Large intestine (tissue), 3 donors: ENCODE measurements around the gene COX4I1. TPM values are rescaled to one million over a fixed set of nuclear protein-coding genes. Genes with fewer than 3 reads are reported as not detected.

Experiments used
- DNase-seq, 2 donors: peaks; one replicate each; pipeline versions ENCODE4 v3.0.0 to v3.0.0-alpha.2; 2013
- H3K27ac ChIP-seq: one replicate; pipeline ENCODE4 v1.5.1; 2013; ENCODE audit warnings: low read length
- H3K27me3 ChIP-seq: 2 replicates; pipeline ENCODE4 v1.6.1; 2013; ENCODE audit warnings: low read length; ENCODE audit not compliant: control insufficient read depth, insufficient read depth
- H3K36me3 ChIP-seq: 2 replicates; pipeline ENCODE4 v1.6.1; 2013; ENCODE audit warnings: low read length; ENCODE audit not compliant: control insufficient read depth, insufficient read depth
- H3K4me1 ChIP-seq: one replicate; pipeline ENCODE4 v1.6.1; 2013; ENCODE audit warnings: low read length; ENCODE audit not compliant: control insufficient read depth, insufficient read depth
- H3K4me3 ChIP-seq: one replicate; pipeline ENCODE4 v1.5.1; 2013; ENCODE audit warnings: low read length
- H3K9me3 ChIP-seq: one replicate; pipeline ENCODE4 v1.6.1; 2013; ENCODE audit warnings: mild to moderate bottlenecking, low read depth, low read length, moderate library complexity; ENCODE audit not compliant: control insufficient read depth
- WGBS: methylation state at CpG from one replicate; pipeline ENCODE4 v1.1.5; 2013; ENCODE audit warnings: low lambda C conversion rate; ENCODE audit not compliant: insufficient coverage; 5-methylcytosine and 5-hydroxymethylcytosine counted together
- polyA plus RNA-seq: library from polyadenylated mRNA; unstranded; fragments of 120-200 nt; gene quantifications from one replicate; pipeline ENCODE4 v1.2.1, GENCODE V29; 2013

Gene COX4I1
- polyA plus RNA-seq, 1 donor: 492 TPM

DNA sequence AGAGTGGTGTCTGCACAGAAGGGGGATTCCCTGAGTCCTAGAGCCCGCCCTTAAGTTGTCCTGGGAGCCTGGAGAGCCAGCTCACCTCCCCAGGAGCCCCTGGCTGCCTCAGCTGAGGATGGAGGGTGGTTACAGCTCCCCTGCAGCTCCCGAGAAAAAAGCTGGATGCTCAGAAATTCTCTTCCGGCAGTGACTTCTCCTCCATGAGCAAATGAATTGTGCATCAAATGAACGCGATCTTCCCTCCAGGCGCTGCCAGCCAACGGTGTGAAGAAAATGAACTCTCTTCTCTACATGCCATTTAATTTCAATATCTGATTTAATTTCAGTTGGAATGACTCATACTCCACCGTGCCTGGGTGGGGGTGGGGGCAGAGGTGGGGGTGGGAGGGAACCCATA lies 34.3 kb upstream of the COX4I1 start:
- no CpG with 5 or more reads among the region's 8 CpGs for WGBS
- H3K4me3 ChIP-seq: no peak overlapping the region
- H3K36me3 ChIP-seq: no peaks in the 10 kb centered on the region
- no peak overlapping the region for H3K27ac ChIP-seq
- H3K9me3 ChIP-seq: no peaks in the 10 kb centered on the region
- DNase-seq: no peak
- no peaks in the 10 kb centered on the region for H3K4me1 ChIP-seq
- H3K27me3 ChIP-seq: peaks cover 19% of the 10 kb centered on the region

DNA sequence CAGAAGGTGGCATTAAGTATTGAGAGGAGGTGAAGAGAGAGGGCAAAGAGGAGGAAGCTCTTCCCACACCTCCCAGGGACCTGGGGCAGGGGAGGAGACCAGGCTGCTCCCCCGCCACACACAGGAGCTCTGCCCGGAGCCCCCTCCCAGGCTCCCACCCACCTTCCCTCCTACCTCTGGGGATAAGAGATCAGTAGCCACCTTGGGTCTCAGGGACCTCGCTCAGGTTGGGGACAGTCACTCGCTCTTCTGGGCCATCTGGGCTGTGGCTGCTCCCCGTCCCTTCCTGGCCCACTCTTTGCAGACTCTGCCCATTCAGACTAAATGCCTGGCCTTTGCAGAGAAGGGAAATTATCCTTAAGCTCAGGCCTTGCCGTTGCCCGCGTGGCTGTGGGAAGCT lies 33.7 kb upstream of the COX4I1 start:
- Histone ChIP-seq H3K27me3 (peaks cover 19% of the 10 kb centered on the region), H3K36me3 (no peaks in the 10 kb centered on the region), H3K27ac (no peak overlapping the region), H3K4me3 (no peak overlapping the region), H3K9me3 (no peaks in the 10 kb centered on the region), H3K4me1 (no peaks in the 10 kb centered on the region)
- no CpG with 5 or more reads among the region's 8 CpGs for WGBS
- DNase-seq: no peak

DNA sequence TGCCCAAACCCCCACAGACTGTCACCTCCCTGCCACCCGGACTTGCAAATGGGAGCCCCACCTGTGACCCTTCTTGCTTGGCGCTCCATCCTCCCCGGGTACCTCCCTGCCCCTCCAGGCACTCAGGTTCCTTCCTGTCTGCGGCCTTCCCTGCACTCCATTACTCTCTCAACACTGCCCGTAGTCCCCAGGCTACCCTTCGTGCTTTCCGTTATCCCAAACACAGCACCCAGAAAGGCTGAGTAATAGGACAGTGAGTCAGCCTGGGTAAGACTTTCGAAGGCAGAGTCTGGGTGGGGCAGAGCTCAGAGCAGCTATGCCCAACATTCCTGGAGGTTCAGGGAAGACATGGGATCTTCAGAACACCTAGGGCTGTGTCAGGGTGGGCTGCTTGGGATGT lies 32.0 kb upstream of the COX4I1 start:
- Histone ChIP-seq H3K4me1 (no peaks in the 10 kb centered on the region), H3K4me3 (no peak overlapping the region), H3K27me3 (peaks cover 19% of the 10 kb centered on the region), H3K27ac (no peak overlapping the region), H3K9me3 (no peaks in the 10 kb centered on the region), H3K36me3 (no peaks in the 10 kb centered on the region)
- no peak for DNase-seq
- WGBS: 20% methylated on average over 1 of the region's 8 CpGs

DNA sequence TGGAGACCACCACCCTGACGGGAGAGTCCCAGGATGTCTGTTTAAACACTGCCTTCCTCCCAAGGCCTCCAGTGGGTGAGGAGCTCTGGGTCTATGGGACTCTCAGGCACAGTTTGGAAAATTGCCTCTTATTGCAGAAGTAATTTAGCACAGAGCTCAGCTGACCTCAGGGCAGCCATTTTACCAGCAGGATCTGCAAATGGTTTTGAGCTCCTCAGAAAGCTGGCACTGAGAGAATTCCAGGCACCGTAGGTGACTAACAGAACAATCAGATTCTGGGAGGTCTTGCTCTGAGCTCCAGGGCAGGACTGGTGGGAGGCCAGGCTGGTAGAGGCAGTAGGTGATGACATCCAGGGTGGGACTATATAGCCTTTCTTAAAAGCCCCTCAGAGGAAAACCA lies 31.3 kb upstream of the COX4I1 start:
- H3K27ac ChIP-seq: no peak overlapping the region
- H3K9me3 ChIP-seq: no peaks in the 10 kb centered on the region
- H3K4me3 ChIP-seq: no peak overlapping the region
- no peaks in the 10 kb centered on the region for H3K36me3 ChIP-seq
- H3K4me1 ChIP-seq: no peaks in the 10 kb centered on the region
- no CpG with 5 or more reads among the region's 2 CpGs for WGBS
- no peak for DNase-seq
- H3K27me3 ChIP-seq: peaks cover 14% of the 10 kb centered on the region

DNA sequence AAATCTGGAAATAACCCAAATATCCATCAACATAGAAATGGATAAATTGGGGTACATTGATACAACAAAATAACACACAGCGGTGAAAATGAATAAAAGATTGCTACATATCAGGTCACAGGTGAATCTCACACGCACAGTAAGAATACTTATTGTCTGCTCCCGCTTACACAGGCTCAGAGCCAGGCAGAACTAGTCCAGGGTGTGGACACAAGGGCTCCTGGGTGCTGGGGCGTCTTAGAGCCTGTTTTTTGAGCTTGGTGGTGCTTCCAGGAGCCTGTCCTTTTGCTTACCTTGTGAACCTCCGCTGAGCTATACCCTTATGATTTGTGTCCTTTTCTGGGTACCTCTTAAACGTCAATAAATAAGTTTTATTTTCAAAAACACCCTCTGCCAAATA lies 28.8 kb upstream of the COX4I1 start:
- Histone ChIP-seq H3K27ac (no peak overlapping the region), H3K4me3 (no peak overlapping the region), H3K4me1 (no peaks in the 10 kb centered on the region), H3K27me3 (peaks cover 6% of the 10 kb centered on the region), H3K9me3 (no peaks in the 10 kb centered on the region), H3K36me3 (no peaks in the 10 kb centered on the region)
- DNase-seq: no peak
- 94% methylated on average over 5 of the region's 6 CpGs for WGBS

DNA sequence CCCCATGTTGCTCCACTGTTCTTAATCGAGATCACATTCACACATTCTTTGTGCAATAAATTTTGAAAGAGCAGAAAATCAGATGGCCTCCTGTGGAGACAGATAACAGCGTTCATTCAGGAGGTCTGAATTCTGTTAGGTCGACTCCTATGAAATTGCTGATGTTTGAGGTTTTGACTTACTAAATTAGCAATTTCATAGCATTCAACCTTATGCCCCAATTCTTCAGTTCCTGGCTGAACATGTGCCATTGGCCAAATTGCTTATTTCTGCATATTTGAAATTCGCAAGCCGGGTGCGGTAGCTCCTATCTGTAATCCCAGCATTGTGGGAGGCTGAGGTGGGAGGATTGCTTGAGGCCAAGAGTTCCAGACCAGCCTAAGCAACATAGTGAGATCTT lies 26.5 kb upstream of the COX4I1 start:
- no CpG with 5 or more reads among the region's 6 CpGs for WGBS
- no peak for DNase-seq

DNA sequence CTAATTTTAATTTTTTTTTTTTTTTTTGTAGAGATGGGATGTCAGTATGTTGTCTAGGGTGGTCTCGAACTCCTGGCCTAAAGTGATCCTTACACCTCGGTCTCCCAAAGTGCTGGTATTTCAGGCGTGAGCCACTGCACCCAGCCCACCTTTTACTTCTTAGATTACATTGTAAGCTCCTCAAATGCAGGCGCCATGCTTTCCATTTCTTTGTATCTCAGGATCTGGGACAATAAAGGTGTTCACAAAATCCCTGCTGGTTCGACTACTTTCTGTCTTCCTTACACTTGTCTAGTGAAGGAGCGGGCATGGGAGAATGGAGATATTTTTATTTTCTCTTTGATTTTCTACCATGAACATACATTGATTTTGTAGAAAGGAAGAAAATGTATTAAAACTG lies 25.4 kb upstream of the COX4I1 start:
- no peak for DNase-seq
- no peaks in the 10 kb centered on the region for H3K27me3 ChIP-seq
- H3K36me3 ChIP-seq: peaks cover 13% of the 10 kb centered on the region
- no peaks in the 10 kb centered on the region for H3K9me3 ChIP-seq
- WGBS: 75% methylated on average over 4 of the region's 6 CpGs
- no peaks in the 10 kb centered on the region for H3K4me1 ChIP-seq
- H3K4me3 ChIP-seq: no peak overlapping the region
- no peak overlapping the region for H3K27ac ChIP-seq

More for the DNA sequence above, 26.5 kb upstream of the COX4I1 start:
- Histone ChIP-seq H3K36me3 (peaks cover 3% of the 10 kb centered on the region), H3K27ac (no peak overlapping the region), H3K9me3 (no peaks in the 10 kb centered on the region), H3K4me3 (no peak overlapping the region), H3K4me1 (no peaks in the 10 kb centered on the region), H3K27me3 (no peaks in the 10 kb centered on the region)

DNA sequence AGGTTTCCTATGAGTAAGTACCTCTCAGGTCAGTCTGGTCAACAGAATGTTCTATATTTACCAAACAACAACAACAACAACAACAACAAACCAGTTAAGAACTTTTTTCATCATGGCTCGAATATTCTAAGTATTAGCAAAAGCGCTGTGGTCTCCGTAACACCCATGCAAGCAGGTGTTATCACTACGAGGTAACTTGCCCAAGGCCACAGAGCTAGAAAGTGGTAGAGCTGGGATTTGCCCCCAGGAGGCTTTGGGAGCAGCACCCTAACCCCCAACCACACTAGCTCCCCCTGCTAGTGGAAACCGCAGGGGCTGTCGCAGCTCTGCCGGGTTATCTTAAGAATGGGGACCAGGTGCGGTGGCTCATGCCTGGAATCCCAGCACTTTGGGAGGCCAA lies 24.7 kb upstream of the COX4I1 start:
- Histone ChIP-seq H3K36me3 (peaks cover 20% of the 10 kb centered on the region), H3K27ac (no peak overlapping the region)
- DNase-seq: no peak

DNA sequence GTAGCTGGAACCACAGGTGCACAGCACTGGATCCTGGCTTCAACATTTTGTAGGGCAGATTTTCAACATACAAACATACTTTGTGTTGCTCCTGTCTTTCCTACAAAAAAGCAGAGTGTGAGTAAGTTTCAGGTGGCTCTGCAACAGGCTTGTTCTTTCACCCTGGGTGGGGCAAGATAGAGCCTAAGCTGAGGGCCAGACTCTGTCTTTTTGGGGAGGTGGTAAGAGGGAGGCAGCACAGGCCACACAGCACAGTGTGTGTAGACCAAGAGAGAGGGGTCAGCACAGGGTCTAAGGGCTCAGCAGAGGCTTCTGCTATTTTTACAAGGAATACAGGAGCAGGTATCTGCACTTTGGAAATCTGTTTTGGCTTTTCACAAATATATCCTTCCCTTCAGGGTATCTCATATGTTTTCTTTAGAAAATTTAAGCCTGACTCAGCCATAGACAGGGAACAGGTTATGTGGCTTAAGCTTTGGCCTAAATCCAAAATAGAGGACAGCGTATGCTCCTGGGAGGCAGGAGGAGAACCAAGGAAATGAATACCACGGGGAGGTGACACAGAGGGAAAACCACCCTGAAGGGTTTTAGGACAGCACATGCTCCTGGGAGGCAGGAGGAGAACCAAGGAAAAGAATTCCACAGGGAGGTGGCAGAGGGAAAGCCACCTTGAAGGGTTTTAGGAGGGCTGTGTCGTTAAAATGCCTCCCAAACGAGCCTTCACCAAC lies 21.7 kb upstream of the COX4I1 start:
- peaks cover 33% of the 10 kb centered on the region for H3K36me3 ChIP-seq
- 100% methylated on average over 1 of the region's 4 CpGs for WGBS
- no peaks in the 10 kb centered on the region for H3K9me3 ChIP-seq
- H3K4me1 ChIP-seq: peaks cover 16% of the 10 kb centered on the region
- no peaks in the 10 kb centered on the region for H3K27me3 ChIP-seq
- H3K4me3 ChIP-seq: no peak overlapping the region
- H3K27ac ChIP-seq: no peak overlapping the region
- DNase-seq: no peak

More for the DNA sequence above, 24.7 kb upstream of the COX4I1 start:
- Histone ChIP-seq H3K4me3 (no peak overlapping the region), H3K9me3 (no peaks in the 10 kb centered on the region), H3K4me1 (no peaks in the 10 kb centered on the region), H3K27me3 (no peaks in the 10 kb centered on the region)
- no CpG with 5 or more reads among the region's 8 CpGs for WGBS

DNA sequence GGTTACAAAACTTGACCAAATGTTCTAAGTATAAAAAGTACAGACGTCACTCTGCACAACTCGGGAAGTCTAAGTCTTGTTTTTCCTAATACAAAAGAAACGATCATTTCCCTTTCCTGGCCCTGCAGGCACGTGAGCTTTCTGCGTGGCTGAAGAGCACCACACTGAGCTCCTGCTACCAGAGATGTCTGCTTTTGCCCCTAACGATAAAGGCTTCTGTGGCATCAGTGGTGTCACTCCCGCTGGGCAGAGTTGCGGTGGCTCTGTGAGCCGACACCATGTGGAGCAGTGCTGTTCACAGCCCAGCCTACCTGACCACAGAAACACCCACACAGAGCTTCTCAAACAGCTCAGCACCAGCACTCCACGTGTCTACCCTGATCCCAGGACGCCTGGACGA lies 20.6 kb upstream of the COX4I1 start:
- Histone ChIP-seq H3K27me3 (no peaks in the 10 kb centered on the region), H3K27ac (no peak overlapping the region), H3K4me1 (peaks cover 16% of the 10 kb centered on the region), H3K9me3 (no peaks in the 10 kb centered on the region), H3K36me3 (peaks cover 38% of the 10 kb centered on the region), H3K4me3 (no peak overlapping the region)
- 88% methylated on average over 2 of the region's 12 CpGs for WGBS
- DNase-seq: no peak

DNA sequence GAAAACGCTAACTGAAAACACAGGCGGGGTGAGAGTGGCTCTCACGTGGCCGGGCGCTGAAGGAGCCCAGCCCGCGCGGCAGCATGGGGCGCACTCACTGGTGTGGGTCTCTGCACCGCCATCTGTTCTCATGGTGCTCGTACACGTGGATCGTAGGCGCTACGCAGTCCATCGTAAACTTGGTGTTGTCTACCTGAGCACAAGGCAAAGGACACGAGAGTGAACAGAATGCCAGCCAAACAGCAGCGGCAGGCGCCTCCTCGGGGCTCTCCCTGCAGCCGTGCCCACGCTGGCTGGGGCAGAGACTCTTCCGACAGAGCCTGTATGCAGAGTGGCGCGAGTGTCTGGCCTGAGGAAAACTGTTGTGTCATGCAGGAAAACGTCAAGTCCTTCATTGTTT lies 19.2 kb upstream of the COX4I1 start:
- Histone ChIP-seq H3K27ac (no peak overlapping the region), H3K9me3 (no peaks in the 10 kb centered on the region), H3K27me3 (no peaks in the 10 kb centered on the region), H3K4me3 (no peak overlapping the region), H3K4me1 (peaks cover 16% of the 10 kb centered on the region), H3K36me3 (peaks cover 40% of the 10 kb centered on the region)
- DNase-seq: no peak
- no CpG with 5 or more reads among the region's 26 CpGs for WGBS
